K562 (cell line): Measurements from ENCODE around the gene CTRL. TPM values are rescaled to one million over a fixed set of nuclear protein-coding genes. Genes with fewer than 3 reads are reported as not detected.

ENCODE experiments used
- ELF1 ChIP-seq: fragments of 200-800 bp; sonication (Bioruptor generic); IDR thresholded peaks from 2 replicates; pipeline ENCODE4 v1.6.1; 2016; ENCODE audit warnings: missing genetic modification characterization, missing compliant biosample characterization
- EP300 ChIP-seq: IDR thresholded peaks from 2 replicates; pipeline ENCODE4 v1.6.1; 2012; ENCODE audit warnings: low read length, improper control_type of control experiment
- ESRRB ChIP-seq: fragments of 250-450 bp; sonication (Bioruptor Pico); IDR thresholded peaks from 2 replicates; pipeline ENCODE4 v1.5.0; 2020; ENCODE audit warnings: mild to moderate bottlenecking, moderate library complexity, borderline replicate concordance
- HDAC1 ChIP-seq, 2 experiments: fragments of 450-650 bp; IDR thresholded peaks; 2 replicates each; pipeline ENCODE4 v1.6.1; 2016 to 2017; ENCODE audit warnings: inconsistent platforms in 1 of 2, mild to moderate bottlenecking in 1 of 2, moderate library complexity in 1 of 2
- HDAC2 ChIP-seq: fragments of 450-650 bp; IDR thresholded peaks from 2 replicates; pipeline ENCODE4 v1.6.1; 2016; ENCODE audit warnings: mild to moderate bottlenecking
- HEY1 ChIP-seq: fragments of 250-450 bp; sonication (Bioruptor Pico); IDR thresholded peaks from 2 replicates; pipeline ENCODE4 v1.5.0; 2020; ENCODE audit warnings: mild to moderate bottlenecking, moderate library complexity, borderline replicate concordance
- KDM4B ChIP-seq, 2 experiments: fragments of 450-650 bp in 1 of 2; sonication (generic) in 1 of 2; IDR thresholded peaks; 2 replicates each; pipeline ENCODE4 v1.6.1; 2016 to 2017; ENCODE audit warnings: borderline replicate concordance in 2 of 2, antibody characterized with exemption in 1 of 2, low read depth in 1 of 2, mild to moderate bottlenecking in 1 of 2
- L3MBTL2 ChIP-seq: fragments of 450-650 bp; IDR thresholded peaks from 2 replicates; pipeline ENCODE4 v1.6.1; 2016; ENCODE audit warnings: mild to moderate bottlenecking, moderate library complexity
- PHF8 ChIP-seq: fragments of 200-600 bp; sonication (generic); IDR thresholded peaks from 2 replicates; pipeline ENCODE4 v1.6.1; 2012; ENCODE audit warnings: mixed run types, mild to moderate bottlenecking, inconsistent platforms, low read length, moderate library complexity, borderline replicate concordance
- TAF15 ChIP-seq: fragments of 200-400 bp; formaldehyde crosslinking; IDR thresholded peaks from 2 replicates; pipeline ENCODE4 v1.6.1; 2017; ENCODE audit warnings: mild to moderate bottlenecking, low read depth, low read length, moderate library complexity
- TRIM24 ChIP-seq, 2 experiments: fragments of 450-650 bp; IDR thresholded peaks; 2 replicates each; pipeline ENCODE4 v1.6.1; 2016
- ZEB2 ChIP-seq: fragments of 450-650 bp; IDR thresholded peaks from 2 replicates; pipeline ENCODE4 v1.6.1; 2016
- ZFP1 ChIP-seq: fragments of 450-650 bp; formaldehyde crosslinking; IDR thresholded peaks from 2 replicates; pipeline ENCODE4 v1.4.0; 2020; ENCODE audit warnings: mild to moderate bottlenecking, mixed read lengths
- ZNF696 ChIP-seq: fragments of 250-450 bp; sonication (Bioruptor Pico); conservative IDR thresholded peaks from 2 replicates; pipeline ENCODE4 v1.4.0; 2020; ENCODE audit warnings: mild to moderate bottlenecking, moderate library complexity
- polyA plus RNA-seq, 8 experiments: library from polyadenylated mRNA; depleted of rRNA in 4 of 8; stranded (reverse) in 5 of 8; unstranded in 3 of 8; fragments of >200 nt; fragmentation: Nextera tagmentation in 2 of 8; fragmentation: Illumina TruSeq in 1 of 8; extraction: Ambion mirVana in 2 of 8; extraction: Trizol in 1 of 8; gene quantifications; 2 replicates each; pipeline versions ENCODE4 v1.2.1 to v1.2.3, GENCODE V29; 2011 to 2014; ENCODE audit warnings: inconsistent platforms in 1 of 8, missing spikeins in 1 of 8
- total RNA-seq, 7 experiments: library from RNA; depleted of rRNA in 6 of 7; stranded (reverse); fragments of >200 nt in 6 of 7; fragmentation: Illumina TruSeq in 2 of 7; extraction: Trizol in 2 of 7; gene quantifications; 2 replicates each; pipeline versions ENCODE4 v1.2.1 to v1.2.3, GENCODE V29; 2011 to 2021; ENCODE audit warnings: low replicate concordance in 1 of 7
- TF ChIP-seq, protein P1 (sequence below): IDR thresholded peaks from 2 replicates; pipeline ENCODE4 v1.6.1; 2016; ENCODE audit warnings: missing genetic modification characterization, missing compliant biosample characterization
- TF ChIP-seq, protein P2 (sequence below): fragments of 450-650 bp; IDR thresholded peaks from 2 replicates; pipeline ENCODE4 v1.7.1; 2018; ENCODE audit warnings: mild to moderate bottlenecking, low read depth; ENCODE audit not compliant: partially characterized antibody
- TF ChIP-seq, protein P3 (sequence below): sonication (generic); formaldehyde crosslinking; IDR thresholded peaks from 2 replicates; pipeline ENCODE4 v1.8.1; 2023; ENCODE audit warnings: mild to moderate bottlenecking, missing genetic modification reagents
- TF ChIP-seq, protein P4 (sequence below): sonication (generic); formaldehyde crosslinking; IDR thresholded peaks from 2 replicates; pipeline ENCODE4 v1.8.1; 2023; ENCODE audit warnings: mild to moderate bottlenecking, missing genetic modification reagents

CTRL gene
- total and polyA plus RNA-seq, 9 of the 15 experiments (the other 6 are each of a cell fraction or from before 2014, with no cell fraction given), result 1.4 to 5.6 (median 2.5) TPM

DNA sequence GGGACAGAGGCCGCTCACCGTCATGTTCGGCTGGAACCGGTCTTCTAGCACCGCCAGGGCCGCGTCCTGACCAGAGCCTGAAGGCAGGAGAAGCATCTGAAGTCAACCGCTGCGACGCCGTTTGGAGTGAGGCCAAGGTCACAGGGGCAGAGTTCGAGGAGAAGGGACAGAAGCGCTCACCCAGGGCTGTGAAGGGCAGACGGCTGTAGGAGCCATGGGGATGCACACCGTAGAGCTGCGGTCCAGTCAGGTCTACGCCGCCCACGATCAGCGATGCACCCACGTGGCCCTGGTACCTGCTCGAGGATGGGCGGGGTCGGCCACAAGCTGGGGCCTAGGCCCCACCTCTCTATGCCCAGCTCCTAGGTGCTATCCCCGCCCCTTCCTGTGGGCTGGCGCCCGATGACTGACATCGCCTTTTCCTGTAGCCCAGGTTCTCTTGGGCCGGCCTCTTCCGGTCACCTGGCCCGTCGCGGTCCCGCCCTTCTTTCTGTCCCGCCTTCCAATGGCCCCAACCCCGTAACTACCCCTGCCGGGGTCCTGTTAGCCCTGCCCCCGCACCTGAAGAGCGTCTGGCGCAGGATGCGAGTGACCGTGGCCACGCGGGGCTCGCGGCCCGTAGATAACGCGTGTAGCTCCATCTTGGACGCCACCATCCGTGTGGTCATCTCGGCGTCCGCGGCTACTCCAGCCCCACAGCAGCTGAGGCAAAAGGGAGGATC, 3.9 kb upstream of the CTRL start (continued):
- TF ChIP-seq ZEB2 (peak; percentile 52), ZFP1 (CRISPR knock-in tag) (no peak), ZNF696 (CRISPR knock-in tag) (no peak), HDAC1 (IDR thresholded peaks at IDR 0.05) (peak in 1 of 2 experiments; percentile 97; a peak in 2 of 4 replicates), HDAC2 (peak; percentile 71; the same call in 1 of the 2 replicates), EP300 (no peak), ESRRB (CRISPR knock-in tag) (no peak), HEY1 (peak; percentile 58; the same call in 1 of the 2 replicates), TAF15 (no peak), PHF8 (peak; percentile 78; the same call in 1 of the 2 replicates), KDM4B (IDR thresholded peaks at IDR 0.05; ENCODE audit: borderline replicate concordance in 2 of 2, low read depth in 1 of 2) (peak in 1 of 2 experiments; percentile 81; a peak in 1 of 4 replicates), ELF1 (tag) (peak; percentile 81), L3MBTL2 (peak; percentile 89), TRIM24 (IDR thresholded peaks at IDR 0.05) (no peak)
- TF ChIP-seq, protein P1, sequence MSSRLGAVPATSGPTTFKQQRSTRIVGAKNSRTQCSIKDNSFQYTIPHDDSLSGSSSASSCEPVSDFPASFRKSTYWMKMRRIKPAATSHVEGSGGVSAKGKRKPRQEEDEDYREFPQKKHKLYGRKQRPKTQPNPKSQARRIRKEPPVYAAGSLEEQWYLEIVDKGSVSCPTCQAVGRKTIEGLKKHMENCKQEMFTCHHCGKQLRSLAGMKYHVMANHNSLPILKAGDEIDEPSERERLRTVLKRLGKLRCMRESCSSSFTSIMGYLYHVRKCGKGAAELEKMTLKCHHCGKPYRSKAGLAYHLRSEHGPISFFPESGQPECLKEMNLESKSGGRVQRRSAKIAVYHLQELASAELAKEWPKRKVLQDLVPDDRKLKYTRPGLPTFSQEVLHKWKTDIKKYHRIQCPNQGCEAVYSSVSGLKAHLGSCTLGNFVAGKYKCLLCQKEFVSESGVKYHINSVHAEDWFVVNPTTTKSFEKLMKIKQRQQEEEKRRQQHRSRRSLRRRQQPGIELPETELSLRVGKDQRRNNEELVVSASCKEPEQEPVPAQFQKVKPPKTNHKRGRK (tag), result no peak
- TF ChIP-seq, protein P2, sequence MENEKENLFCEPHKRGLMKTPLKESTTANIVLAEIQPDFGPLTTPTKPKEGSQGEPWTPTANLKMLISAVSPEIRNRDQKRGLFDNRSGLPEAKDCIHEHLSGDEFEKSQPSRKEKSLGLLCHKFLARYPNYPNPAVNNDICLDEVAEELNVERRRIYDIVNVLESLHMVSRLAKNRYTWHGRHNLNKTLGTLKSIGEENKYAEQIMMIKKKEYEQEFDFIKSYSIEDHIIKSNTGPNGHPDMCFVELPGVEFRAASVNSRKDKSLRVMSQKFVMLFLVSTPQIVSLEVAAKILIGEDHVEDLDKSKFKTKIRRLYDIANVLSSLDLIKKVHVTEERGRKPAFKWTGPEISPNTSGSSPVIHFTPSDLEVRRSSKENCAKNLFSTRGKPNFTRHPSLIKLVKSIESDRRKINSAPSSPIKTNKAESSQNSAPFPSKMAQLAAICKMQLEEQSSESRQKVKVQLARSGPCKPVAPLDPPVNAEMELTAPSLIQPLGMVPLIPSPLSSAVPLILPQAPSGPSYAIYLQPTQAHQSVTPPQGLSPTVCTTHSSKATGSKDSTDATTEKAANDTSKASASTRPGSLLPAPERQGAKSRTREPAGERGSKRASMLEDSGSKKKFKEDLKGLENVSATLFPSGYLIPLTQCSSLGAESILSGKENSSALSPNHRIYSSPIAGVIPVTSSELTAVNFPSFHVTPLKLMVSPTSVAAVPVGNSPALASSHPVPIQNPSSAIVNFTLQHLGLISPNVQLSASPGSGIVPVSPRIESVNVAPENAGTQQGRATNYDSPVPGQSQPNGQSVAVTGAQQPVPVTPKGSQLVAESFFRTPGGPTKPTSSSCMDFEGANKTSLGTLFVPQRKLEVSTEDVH, result peak; percentile 29
- TF ChIP-seq, protein P3, sequence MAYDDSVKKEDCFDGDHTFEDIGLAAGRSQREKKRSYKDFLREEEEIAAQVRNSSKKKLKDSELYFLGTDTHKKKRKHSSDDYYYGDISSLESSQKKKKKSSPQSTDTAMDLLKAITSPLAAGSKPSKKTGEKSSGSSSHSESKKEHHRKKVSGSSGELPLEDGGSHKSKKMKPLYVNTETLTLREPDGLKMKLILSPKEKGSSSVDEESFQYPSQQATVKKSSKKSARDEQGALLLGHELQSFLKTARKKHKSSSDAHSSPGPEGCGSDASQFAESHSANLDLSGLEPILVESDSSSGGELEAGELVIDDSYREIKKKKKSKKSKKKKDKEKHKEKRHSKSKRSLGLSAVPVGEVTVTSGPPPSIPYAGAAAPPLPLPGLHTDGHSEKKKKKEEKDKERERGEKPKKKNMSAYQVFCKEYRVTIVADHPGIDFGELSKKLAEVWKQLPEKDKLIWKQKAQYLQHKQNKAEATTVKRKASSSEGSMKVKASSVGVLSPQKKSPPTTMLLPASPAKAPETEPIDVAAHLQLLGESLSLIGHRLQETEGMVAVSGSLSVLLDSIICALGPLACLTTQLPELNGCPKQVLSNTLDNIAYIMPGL (CRISPR knock-in tag), result peak; percentile 5; the same call in 1 of the 2 replicates
- TF ChIP-seq, protein P4, sequence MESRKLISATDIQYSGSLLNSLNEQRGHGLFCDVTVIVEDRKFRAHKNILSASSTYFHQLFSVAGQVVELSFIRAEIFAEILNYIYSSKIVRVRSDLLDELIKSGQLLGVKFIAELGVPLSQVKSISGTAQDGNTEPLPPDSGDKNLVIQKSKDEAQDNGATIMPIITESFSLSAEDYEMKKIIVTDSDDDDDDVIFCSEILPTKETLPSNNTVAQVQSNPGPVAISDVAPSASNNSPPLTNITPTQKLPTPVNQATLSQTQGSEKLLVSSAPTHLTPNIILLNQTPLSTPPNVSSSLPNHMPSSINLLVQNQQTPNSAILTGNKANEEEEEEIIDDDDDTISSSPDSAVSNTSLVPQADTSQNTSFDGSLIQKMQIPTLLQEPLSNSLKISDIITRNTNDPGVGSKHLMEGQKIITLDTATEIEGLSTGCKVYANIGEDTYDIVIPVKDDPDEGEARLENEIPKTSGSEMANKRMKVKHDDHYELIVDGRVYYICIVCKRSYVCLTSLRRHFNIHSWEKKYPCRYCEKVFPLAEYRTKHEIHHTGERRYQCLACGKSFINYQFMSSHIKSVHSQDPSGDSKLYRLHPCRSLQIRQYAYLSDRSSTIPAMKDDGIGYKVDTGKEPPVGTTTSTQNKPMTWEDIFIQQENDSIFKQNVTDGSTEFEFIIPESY (CRISPR knock-in tag), result 0 out of 2 replicates have a peak, but pooled peaks have one; percentile 19
